Astrocyte of the spinal cord (primary cell): ENCODE results near the gene R3HDM4.

Experiments
- DNase-seq: peaks from one replicate; pipeline ENCODE4 v3.0.0; 2011; ENCODE audit warnings: low read depth, low spot score
- H3K4me3 ChIP-seq: 2 replicates; pipeline ENCODE4 v1.5.1; 2011; ENCODE audit warnings: low read depth, mild to moderate bottlenecking, low read length, moderate library complexity
- CTCF ChIP-seq: IDR thresholded peaks from 2 replicates; pipeline ENCODE4 v1.5.1; 2012; ENCODE audit warnings: low read depth, mild to moderate bottlenecking, low read length, inconsistent platforms
- in situ Hi-C: cut with HindIII; loops from 2 replicates; pipeline ENCODE4 v1.10.0; 2017; ENCODE audit warnings: low sequenced_read_pairs

The R3HDM4 gene

GRCh38 chr19:952680-953444, 39.8 kb upstream of the R3HDM4 start:
- in situ Hi-C loops, result no loop called here
- TF ChIP-seq CTCF, result no peak
- H3K4me3 ChIP-seq, result no peak overlapping the region

GRCh38 chr19:952049-952679, 39.1 kb upstream of the R3HDM4 start:
- no peak for TF ChIP-seq CTCF
- in situ Hi-C loops, result no loop called here
- H3K4me3 ChIP-seq, result no peak overlapping the region

More at GRCh38 chr19:952680-953444, 39.8 kb upstream of the R3HDM4 start:
- DNase-seq, result no peak

GRCh38 chr19:950352-951066, 37.5 kb upstream of the R3HDM4 start:
- DNase-seq, result no peak
- no peak overlapping the region for H3K4me3 ChIP-seq
- in situ Hi-C loops, result no loop called here
- no peak for TF ChIP-seq CTCF

More at GRCh38 chr19:952049-952679, 39.1 kb upstream of the R3HDM4 start:
- no peak for DNase-seq

- no peak overlapping the region for H3K4me3 ChIP-seq
- in situ Hi-C loops, result no loop called here
- DNase-seq, result no peak
- TF ChIP-seq CTCF, result no peak
Observed at GRCh38 chr19:948842-949496, 36.0 kb upstream of the R3HDM4 start.

- no peak for DNase-seq
- H3K4me3 ChIP-seq, result no peak overlapping the region
Observed at GRCh38 chr19:947707-948539, 34.9 kb upstream of the R3HDM4 start.

More at GRCh38 chr19:947707-948539, 34.9 kb upstream of the R3HDM4 start:
- in situ Hi-C loops, result no loop called here
- TF ChIP-seq CTCF, result no peak
